Parathyroid adenoma (tissue), 2 donors: Measurements from ENCODE around the gene OSBP.

Source experiments
- H2AFZ ChIP-seq: fragments of 300-600 bp; sonication (generic); one replicate; pipeline ENCODE4 v1.7.0; 2017; ENCODE audit warnings: antibody characterized with exemption, mild to moderate bottlenecking
- H3K27ac ChIP-seq: fragments of 300-600 bp; sonication (generic); one replicate; pipeline ENCODE4 v1.7.0; 2017
- H3K27me3 ChIP-seq: fragments of 300-600 bp; sonication (generic); one replicate; pipeline ENCODE4 v1.7.0; 2017; ENCODE audit warnings: low read length; ENCODE audit not compliant: control insufficient read depth, insufficient read depth
- H3K36me3 ChIP-seq: fragments of 300-600 bp; sonication (generic); one replicate; pipeline ENCODE4 v1.7.0; 2017; ENCODE audit warnings: low read length; ENCODE audit not compliant: control insufficient read depth, insufficient read depth
- H3K4me1 ChIP-seq: fragments of 300-600 bp; sonication (generic); one replicate; pipeline ENCODE4 v1.7.0; 2017; ENCODE audit warnings: control low read depth
- H3K4me2 ChIP-seq: fragments of 300-600 bp; sonication (generic); one replicate; pipeline ENCODE4 v1.7.0; 2017; ENCODE audit warnings: low read length
- H3K4me3 ChIP-seq: fragments of 300-600 bp; sonication (generic); one replicate; pipeline ENCODE4 v1.7.0; 2017; ENCODE audit warnings: low read depth, low read length
- H3K79me2 ChIP-seq: fragments of 300-600 bp; sonication (generic); one replicate; pipeline ENCODE4 v1.7.0; 2017; ENCODE audit warnings: control low read depth
- H3K9ac ChIP-seq: fragments of 300-600 bp; sonication (generic); one replicate; pipeline ENCODE4 v1.7.0; 2017; ENCODE audit warnings: mild to moderate bottlenecking
- H3K9me3 ChIP-seq: fragments of 300-600 bp; sonication (generic); one replicate; pipeline ENCODE4 v1.7.0; 2017; ENCODE audit warnings: low read length; ENCODE audit not compliant: control insufficient read depth
- TF ChIP-seq, protein P1 (sequence below): fragments of 300-600 bp; sonication (generic); IDR thresholded peaks from one replicate; pipeline ENCODE4 v1.7.0; 2017; ENCODE audit warnings: antibody characterized with exemption, mild to moderate bottlenecking
- donor health status: primary hyperparathyroidism.

Gene OSBP

DNA sequence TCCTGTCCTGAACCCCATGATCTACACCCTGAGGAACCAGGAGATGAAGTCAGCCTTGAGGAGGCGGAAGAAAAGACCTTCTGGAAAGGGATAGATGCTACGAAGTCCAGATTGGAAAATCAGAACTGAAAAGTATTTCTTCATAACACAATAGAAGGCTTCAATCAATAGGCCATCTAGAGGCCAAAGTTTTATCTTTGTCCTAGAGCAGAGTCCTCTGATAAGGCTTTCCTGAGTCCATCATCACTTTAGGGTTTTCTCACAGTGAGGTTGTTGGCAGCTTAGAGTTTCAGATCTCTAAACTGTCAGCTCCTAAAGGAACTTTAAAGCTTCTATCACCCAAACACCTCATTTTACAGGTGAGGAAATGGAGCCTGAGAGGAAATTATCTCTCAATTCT, 83.0 kb downstream of the OSBP start:
- Histone ChIP-seq H3K79me2 (no peaks in the 10 kb centered on the region), H3K27me3 (no peaks in the 10 kb centered on the region), H3K9me3 (no peaks in the 10 kb centered on the region)

DNA sequence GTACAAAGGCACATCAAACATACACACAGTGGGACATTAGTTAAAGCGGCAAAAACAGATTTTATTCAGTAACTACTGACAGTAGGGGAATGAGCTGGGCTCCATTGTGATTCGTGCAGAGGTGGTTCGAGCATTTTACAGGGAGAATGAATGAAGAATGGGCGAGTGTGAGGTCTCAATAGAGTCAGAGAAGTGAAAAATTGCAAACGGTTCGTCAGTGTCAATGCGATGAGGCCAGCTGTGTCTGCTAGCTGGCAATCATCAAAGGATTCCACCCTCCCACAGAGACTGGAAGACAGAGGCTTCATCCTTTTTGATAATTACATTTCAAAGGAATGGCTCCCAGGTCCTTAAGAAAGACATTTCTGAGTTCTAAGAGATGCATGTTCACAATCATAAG, 86.9 kb downstream of the OSBP start:
- Histone ChIP-seq H3K79me2 (no peaks in the 10 kb centered on the region), H3K4me2 (no peak overlapping the region), H3K27me3 (no peaks in the 10 kb centered on the region), H3K4me3 (no peak overlapping the region), H2AFZ (no peak overlapping the region), H3K36me3 (no peaks in the 10 kb centered on the region), H3K4me1 (no peaks in the 10 kb centered on the region), H3K27ac (no peak overlapping the region), H3K9ac (no peak overlapping the region), H3K9me3 (no peaks in the 10 kb centered on the region)
- TF ChIP-seq, protein P1, sequence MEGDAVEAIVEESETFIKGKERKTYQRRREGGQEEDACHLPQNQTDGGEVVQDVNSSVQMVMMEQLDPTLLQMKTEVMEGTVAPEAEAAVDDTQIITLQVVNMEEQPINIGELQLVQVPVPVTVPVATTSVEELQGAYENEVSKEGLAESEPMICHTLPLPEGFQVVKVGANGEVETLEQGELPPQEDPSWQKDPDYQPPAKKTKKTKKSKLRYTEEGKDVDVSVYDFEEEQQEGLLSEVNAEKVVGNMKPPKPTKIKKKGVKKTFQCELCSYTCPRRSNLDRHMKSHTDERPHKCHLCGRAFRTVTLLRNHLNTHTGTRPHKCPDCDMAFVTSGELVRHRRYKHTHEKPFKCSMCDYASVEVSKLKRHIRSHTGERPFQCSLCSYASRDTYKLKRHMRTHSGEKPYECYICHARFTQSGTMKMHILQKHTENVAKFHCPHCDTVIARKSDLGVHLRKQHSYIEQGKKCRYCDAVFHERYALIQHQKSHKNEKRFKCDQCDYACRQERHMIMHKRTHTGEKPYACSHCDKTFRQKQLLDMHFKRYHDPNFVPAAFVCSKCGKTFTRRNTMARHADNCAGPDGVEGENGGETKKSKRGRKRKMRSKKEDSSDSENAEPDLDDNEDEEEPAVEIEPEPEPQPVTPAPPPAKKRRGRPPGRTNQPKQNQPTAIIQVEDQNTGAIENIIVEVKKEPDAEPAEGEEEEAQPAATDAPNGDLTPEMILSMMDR, result no peak

More for the DNA sequence above, 83.0 kb downstream of the OSBP start:
- H3K27ac ChIP-seq, result no peak overlapping the region
- peaks cover under 1% of the 10 kb centered on the region for H3K4me1 ChIP-seq
- TF ChIP-seq, protein P1, result no peak
- H2AFZ ChIP-seq, result no peak overlapping the region
- H3K36me3 ChIP-seq, result no peaks in the 10 kb centered on the region
- H3K4me2 ChIP-seq, result no peak overlapping the region
- no peak overlapping the region for H3K4me3 ChIP-seq
- no peak overlapping the region for H3K9ac ChIP-seq
